ENCODE data around the gene SNX6.

DNA sequence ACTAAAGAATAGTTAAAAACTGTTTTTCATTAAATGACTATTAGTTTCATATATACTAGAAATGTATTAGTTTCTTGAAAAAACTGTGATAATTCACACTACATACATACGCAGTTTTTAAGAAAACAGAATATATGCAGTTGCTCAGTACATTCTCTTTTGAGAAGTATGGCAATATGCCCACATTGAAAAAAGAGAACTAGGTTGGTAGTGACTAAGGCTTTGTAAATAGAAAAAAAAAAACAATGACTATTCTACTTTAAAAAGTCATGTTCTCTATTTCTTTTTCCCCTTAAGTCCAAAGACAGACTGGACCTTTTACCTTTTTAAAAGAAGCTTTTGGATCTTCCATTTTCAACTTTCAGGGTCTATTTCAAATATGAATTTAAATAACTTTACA, 25.0 kb downstream of the SNX6 start:
- TF ChIP-seq POLR2AphosphoS5 (IDR thresholded peaks at IDR 0.05; ENCODE audit: low read depth, low read length) = no peak
- no peak for TF ChIP-seq TAF1 (IDR thresholded peaks at IDR 0.05; ENCODE audit: borderline replicate concordance, insufficient read depth, low read length)
- no peak for TF ChIP-seq SIN3A (IDR thresholded peaks at IDR 0.05; ENCODE audit: borderline replicate concordance, insufficient read depth, low read length)
- TF ChIP-seq, protein P1, sequence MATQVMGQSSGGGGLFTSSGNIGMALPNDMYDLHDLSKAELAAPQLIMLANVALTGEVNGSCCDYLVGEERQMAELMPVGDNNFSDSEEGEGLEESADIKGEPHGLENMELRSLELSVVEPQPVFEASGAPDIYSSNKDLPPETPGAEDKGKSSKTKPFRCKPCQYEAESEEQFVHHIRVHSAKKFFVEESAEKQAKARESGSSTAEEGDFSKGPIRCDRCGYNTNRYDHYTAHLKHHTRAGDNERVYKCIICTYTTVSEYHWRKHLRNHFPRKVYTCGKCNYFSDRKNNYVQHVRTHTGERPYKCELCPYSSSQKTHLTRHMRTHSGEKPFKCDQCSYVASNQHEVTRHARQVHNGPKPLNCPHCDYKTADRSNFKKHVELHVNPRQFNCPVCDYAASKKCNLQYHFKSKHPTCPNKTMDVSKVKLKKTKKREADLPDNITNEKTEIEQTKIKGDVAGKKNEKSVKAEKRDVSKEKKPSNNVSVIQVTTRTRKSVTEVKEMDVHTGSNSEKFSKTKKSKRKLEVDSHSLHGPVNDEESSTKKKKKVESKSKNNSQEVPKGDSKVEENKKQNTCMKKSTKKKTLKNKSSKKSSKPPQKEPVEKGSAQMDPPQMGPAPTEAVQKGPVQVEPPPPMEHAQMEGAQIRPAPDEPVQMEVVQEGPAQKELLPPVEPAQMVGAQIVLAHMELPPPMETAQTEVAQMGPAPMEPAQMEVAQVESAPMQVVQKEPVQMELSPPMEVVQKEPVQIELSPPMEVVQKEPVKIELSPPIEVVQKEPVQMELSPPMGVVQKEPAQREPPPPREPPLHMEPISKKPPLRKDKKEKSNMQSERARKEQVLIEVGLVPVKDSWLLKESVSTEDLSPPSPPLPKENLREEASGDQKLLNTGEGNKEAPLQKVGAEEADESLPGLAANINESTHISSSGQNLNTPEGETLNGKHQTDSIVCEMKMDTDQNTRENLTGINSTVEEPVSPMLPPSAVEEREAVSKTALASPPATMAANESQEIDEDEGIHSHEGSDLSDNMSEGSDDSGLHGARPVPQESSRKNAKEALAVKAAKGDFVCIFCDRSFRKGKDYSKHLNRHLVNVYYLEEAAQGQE (IDR thresholded peaks at IDR 0.05; ENCODE audit: insufficient read depth in 1 of 2, low read depth in 2 of 2, low read length in 2 of 2) = no peak
- TF ChIP-seq FOXP2 (optimal IDR thresholded peaks at IDR 0.05; ENCODE audit: borderline replicate concordance, extremely low read depth, extremely low read length, insufficient read depth) = no peak

Data from PFSK-1 (cell line).